ENCODE measurements around the gene SDK1.

SDK1 gene

DNA sequence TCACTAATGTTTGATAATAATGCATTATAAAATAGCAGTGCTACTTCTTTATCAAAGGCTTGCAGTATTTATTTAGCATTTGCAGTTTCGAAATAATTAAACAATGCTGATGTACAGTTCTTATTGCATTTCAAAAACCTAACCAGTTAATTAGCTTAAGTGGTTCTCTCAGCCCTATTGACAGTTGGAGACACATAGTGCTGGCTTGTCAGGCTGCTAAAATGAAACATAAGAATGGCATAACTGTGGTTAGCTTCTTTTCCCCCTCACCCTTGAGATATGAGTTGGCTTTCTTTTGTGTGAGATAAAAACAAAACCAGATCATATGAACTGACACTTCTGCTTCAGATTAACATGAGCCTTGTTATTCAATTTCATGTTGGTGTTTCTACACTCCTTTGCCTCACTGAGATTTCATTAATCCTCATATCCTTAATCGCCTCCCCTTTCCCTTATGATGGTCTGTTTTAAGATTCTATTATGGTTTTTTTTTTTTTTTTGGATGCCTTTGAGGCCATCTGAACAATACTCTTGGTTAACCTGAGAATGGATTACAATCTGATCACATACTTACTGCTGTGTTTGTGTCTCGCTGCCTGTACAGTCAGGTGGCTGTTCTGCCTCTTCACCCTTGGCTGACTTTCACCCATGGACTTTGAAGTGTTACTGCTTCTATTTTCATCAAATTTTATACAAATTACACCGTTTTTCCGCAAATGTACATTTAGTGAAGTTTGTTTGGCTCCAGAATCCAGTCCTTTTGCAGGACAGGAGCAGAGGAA is 108.0 kb downstream of the SDK1 start:
- no peak for DNase-seq (ENCODE audit: low spot score)

DNA sequence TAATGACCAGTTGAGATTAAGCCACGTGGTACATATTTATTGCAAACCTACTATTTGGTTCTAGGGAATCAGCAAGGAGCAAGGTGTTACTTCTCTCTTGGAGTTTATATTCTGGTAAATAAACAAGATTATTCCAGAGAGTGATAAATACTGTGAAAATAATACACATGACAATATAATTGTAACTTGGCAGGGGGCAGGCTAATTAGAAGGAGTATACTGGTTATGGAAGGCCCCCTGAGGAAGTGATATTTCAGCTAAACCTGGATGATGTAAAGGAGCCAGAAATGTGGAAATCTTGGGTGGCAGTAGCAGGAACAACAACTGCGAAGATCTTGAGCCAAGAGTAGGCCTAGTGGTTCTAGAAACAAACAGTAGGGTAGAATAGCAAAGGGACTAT is 111.8 kb downstream of the SDK1 start:
- no peak for DNase-seq (ENCODE audit: low spot score)

DNA sequence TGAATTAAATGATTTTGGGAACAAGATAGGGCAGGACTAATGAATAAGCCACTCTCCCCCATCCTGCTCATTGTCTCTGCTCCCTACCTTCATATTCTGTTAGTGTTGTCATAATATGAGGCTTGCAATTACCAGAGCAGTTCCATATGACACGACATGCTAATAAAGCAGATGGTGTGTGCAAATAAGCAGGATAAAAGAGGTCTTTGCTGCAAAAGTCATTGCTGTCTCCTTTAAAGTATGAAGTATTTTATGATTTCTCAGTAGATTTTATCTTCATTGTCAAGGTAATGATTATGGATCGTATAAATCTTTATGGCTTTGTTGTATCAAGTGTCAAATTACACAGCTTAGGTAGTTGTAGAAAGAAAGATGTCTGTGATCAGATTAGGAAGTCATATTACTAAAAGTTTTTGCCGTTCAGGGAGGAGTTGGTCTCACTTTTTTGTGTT is 114.8 kb downstream of the SDK1 start:
- no peak for DNase-seq (ENCODE audit: low spot score)

DNA sequence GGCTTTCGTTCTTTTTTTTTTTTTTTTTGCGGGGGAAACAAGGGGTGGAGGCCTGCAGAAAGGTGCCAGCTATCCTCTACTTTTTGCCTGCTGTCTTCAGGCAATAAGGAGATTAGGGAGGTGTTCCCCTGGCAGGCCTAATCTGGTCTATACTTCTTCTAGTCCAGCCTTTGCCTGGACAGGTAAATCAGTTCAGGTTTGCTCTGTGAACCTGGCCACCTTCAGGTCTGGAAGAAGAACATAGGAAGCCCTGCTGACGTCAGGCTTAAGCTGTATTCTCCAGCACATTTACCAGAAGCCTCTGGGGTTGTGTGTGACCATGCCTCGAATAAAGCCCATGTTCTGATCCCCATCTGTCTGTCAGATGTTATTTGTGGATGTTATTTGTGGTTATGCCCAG is 115.4 kb downstream of the SDK1 start:
- DNase-seq (ENCODE audit: low spot score), result no peak

DNA sequence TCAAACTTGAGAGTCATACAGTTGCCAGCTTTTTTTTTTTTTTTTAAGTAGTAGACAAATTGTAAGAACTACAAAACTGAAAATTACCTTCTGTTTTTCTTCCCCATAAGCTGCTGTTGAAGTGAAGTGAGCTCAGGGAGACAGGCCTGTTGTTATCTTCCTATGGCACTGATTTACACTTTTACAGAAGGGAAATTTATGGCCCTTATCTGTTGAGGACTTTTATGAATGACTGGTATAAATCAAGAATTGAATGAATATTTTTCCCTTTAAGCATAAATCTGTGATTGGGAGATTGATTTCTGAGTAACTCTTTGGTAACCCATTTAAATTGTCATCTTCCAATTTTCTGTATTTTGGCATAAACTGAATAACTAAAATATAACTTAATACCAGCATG is 124.0 kb downstream of the SDK1 start:
- no peak for DNase-seq (ENCODE audit: low spot score)

DNA sequence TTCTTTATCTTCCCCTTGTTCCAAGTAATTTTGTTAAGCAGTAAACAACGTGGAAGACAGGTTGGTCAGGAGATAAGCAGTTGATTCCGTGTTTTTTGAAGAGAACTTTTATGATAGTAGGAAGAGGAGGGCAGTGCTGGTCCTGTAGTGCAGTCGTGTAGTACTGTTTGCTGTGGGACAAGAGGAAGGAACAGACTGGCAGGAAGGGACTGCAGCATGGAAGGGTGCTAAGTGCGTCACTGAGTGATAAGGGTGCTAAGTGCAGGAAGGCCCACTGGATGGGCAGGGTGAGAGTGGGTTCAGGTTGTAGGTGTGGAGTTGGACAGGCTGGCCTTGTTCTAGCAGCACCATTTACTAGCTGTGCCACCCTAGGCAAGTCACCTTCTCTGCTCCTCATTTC is 125.0 kb downstream of the SDK1 start:
- DNase-seq (ENCODE audit: low spot score), result no peak

DNA sequence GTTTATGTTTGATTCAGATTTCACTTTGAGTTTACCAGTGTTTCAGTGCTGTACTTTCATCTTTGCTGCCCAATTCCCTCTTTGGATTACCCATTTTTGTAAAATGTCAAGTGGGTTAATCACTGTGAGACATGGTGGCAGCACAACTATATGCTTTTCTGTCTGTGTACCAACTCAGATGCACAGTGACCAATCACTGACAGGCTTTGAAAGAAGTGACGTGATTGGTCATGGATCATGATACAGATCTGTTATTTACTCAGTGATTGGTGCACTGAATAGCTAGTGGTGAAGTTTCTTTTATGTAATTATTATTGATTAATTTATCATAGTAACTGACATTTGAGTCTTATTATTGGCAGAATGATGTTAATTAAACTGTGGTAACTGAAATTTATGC is 126.9 kb downstream of the SDK1 start:
- no peak for DNase-seq (ENCODE audit: low spot score)

DNA sequence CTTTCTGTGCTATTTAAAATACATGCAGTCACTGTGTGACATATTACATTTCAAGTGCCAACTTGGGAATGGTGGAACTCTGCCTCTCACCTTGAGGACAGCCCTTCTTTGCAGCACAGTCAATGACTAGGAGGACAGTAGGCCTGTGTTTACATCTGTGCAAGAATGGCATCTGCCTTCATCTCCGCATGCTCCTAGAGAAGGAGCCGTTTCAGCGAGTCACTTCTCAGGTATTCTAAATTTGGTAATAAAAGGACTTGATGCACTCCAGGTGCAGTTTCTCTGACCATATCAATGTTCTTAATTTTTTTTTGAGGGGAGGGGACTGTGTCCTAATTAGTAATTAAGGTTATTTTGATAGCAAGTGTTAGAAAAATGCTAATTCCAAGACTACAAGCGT is 128.9 kb downstream of the SDK1 start:
- no peak for DNase-seq (ENCODE audit: low spot score)

DNA sequence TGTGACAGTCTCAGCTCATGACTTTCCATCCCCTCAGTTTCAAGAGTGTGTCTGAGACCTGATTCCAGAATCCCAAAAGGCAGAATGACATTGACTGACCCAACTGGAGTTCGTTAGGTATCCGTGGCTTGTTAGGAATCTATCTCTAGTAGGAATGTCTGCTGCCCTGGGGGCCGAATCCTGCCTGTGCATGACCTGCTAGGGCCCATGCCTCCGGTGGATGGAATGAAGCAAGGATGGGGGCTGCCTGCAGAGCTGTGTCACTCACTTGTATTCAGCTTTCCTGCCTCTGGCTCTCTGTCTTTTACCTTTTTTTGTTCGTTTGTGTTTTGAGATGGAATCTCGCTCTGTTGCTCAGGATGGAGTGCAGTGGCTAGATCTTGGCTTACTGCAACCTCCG is 129.5 kb downstream of the SDK1 start:
- no peak for DNase-seq (ENCODE audit: low spot score)

DNA sequence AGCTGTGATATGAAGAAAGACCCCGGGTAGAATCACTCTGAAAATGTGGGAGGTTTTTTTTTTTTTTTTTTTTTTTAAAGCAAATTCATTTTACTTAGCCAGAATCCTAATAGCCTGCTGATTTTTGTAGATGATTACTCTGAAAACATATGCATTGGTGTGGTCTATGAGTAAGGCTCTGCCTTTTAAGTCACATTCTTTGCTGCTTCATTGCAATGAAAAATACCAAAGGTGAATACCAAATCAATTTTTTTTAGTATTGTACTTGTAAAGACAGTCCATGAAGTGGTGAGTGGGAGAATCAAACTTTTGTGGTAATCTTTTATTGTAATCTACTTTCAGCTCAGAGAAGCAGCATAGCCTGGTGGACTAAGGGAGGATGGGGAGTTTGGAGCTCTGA is 130.3 kb downstream of the SDK1 start:
- no peak for DNase-seq (ENCODE audit: low spot score)

DNA sequence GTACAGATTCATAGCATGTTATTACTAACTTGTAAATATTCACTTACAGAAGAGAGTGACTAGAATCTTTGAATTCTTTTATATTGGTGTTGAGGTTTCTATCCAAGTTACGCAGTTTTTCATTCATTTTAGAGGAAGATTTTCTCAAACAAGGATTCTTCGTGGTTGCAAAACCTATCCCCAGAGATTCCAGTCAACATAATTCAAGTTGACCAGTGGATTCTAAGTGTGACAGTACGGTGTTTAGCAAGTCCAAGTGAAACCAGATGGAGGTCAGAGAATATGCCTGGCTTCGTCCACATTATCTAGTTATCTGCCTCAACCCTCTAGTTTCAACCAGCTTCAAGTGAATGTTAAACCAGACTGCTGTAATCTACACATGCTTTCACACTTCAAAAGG is 131.9 kb downstream of the SDK1 start:
- DNase-seq (ENCODE audit: low spot score), result no peak

DNA sequence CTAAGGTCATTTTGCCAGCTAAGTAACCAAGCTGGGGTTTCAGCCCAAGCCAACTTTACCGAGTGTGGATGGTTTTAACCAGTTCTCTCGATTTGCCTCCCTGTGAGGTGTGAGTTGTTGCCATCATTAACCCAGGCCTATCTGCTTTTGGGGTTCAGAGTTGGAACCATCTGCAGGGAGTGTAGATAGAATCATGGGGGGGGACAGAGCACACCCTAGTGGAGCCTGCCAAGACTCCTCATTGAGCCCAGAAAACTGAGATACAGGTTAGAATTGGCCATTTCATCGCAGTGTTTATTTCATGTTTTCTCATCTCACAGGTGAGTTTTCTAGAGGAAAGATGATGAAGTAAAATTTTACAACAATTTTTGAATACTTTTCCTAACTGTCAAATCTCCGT is 133.6 kb downstream of the SDK1 start:
- DNase-seq (ENCODE audit: low spot score), result no peak

DNA sequence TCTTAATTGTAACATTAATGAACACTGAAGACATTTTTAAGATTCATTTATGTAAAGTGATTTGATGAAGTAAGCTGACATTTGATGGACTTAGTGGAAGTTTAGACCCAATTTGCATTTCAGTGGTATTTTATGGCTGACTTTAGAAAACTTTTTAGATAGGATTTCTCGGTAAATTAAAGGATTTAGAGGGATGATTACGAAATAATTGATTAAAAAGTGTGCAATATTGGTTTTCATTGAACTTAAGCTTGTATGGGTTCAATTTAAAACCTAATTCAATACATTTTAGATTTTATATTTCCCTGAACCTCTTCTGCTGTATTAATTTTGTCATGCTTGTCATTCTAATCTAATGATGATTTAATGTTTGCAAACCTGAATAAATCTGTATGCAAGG is 135.1 kb downstream of the SDK1 start:
- no peak for DNase-seq (ENCODE audit: low spot score)

DNA sequence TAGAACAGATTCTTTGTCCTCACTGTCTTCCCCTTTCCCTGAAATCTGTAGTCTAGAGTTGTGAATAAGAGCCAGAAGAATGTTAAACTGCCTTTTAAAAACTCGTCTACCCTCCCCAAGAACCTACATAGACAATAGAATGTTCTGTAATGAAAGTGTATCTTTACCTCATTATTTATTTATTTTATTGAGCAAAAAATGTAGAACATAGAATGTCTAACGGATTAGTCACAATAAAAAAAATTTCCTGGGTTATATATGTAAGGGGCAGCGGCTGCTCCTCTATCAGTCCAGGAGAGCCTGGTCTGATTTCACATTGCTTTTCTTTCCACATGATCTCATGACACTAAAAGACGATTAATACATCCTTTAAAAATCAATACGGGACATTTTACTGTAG is 135.7 kb downstream of the SDK1 start:
- DNase-seq (ENCODE audit: low spot score), result no peak

DNA sequence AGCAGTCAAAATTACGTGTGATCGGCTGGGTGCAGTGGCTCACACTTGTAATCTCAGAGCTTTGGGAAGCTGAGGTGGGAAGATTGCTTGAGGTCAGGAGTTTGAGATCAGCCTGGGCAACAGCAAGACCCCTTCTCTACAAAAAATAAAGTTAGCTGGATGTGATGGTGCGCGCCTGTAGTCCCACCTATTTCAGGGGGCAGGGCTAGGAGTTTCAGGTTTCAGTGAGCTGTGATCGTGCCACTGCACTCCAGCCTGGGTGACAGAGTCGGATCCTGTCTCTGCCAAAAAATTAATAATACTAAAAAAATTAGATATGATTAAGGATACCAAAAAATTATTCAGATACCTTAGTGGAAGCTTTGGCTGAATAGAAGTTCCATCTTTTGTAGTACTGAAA is 136.4 kb downstream of the SDK1 start:
- no peak for DNase-seq (ENCODE audit: low spot score)

DNA sequence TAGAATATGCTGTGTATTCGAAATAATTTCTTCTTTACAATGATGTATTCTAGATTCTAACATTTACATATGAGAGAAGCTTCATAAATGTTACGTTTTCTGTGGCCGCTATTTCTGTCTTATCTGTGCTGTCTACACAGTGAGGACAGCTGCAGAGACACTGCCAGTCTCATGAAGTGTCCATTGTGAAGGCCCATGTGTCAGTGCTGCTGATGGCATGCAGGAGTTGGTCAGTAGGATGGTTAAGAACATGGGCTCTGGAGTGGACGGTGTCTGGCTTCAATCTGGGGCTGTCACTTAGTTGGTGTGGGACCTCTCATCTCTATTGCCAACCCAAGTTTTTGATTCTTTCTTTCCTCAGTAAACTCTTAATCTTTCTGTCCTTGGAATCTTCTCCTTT is 137.3 kb downstream of the SDK1 start:
- DNase-seq (ENCODE audit: low spot score), result no peak

DNA sequence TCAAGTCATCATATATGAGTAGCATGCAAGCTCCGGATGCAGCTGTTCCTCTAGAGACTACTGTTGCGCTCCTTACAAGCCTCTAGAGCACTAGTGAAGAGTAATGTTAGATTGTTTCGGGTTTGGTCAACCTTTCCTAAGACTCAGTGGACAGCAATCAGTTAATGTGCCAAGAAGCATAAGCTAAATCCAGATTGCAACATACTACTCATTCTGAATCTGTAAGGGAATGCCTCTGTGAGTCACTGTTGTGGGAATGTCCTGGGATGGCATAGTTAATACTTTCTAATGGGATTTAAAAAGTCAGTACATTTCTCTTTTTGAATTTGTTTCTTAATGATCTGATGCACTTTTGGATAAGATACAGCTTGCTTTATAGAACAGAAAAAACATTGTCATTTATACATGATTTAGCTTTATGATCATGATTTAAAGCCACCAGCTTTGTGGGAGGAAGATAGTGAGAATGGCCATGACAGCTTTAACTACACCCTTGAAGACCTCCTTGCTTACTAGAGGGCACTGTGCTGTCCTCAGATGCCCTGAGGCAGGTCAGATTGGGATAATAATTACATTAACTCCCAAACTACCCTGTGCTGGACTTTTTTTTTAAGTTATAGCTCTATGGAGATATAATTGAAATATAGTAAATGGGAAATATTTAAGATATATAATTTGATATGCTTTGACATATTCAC is 138.4 kb downstream of the SDK1 start:
- no peak for DNase-seq (ENCODE audit: low spot score)

DNA sequence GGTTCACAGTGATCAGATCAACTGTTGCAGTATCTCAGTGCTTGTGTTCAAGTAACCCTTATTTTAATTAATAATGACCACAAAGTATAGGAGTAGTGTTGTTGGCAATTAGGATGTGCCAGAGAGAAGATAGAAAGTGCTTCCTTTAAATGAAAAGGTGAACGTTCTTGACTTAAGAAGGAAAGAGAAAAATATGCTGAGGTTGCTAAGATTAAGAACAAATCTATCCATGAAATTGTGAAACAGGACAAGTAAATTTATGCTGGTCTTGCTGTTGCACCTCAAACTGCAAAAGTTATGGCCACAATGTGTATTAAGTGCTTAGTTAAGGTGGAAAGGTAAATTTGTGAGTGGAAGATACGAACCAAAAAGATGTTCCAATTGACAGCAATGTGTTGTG is 139.5 kb downstream of the SDK1 start:
- DNase-seq (ENCODE audit: low spot score), result no peak

DNA sequence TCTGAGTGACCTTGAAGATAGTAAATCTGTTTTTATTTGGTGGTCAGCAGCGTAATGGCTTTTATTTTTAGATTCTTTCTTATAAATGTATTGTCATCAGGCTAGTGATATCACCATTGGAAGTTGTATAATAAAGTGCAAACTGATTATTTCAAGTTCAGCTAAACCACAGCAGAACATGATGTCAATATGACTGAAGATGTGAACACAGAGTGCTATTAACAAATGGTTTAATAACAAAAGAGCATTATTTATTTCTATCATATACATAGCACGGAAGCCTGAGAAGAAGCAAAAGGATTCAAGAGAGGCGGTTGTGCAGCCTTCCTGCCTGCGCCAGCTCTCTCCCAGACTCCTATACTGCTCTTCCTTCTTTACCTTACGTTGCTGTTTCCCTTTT is 142.7 kb downstream of the SDK1 start:
- DNase-seq (ENCODE audit: low spot score), result no peak

DNA sequence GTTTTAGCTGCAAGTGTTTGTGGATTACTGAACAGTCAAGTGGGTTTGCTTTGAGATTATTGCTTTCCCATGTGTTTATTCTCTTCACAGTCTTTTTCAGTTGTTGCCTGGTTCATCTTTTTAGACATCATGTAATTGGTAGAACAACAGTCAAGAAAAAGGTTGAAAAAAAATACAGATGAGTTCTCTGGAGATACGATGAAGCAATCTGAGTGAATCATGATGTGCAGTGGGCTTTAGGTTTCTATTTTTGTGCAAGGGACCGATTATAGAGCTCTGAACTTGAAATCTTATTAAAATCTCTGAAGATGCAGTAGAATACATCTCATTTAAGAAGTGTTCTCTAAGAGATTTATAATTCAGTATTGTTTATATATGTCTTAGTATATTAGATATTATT is 145.7 kb downstream of the SDK1 start:
- no peak for DNase-seq (ENCODE audit: low spot score)

DNA sequence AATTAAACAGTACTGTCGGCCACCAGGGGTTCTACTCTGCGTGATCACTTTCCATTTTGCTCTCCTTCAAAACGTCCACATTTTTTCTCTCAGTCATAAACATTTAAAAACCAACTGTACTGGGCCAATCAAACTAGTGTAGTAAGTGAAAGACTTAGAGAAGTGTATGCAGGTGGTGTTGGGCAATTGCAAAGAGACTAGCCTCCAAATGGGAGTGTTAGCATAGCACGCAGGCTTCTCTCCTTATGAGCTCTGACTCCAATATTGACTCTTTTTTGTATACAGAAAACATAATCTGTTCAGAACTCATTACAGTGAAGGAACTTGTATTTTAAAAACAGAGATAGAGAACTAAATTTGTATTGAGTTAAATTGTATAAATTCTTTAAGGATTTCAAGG is 150.6 kb downstream of the SDK1 start:
- DNase-seq (ENCODE audit: low spot score), result no peak

DNA sequence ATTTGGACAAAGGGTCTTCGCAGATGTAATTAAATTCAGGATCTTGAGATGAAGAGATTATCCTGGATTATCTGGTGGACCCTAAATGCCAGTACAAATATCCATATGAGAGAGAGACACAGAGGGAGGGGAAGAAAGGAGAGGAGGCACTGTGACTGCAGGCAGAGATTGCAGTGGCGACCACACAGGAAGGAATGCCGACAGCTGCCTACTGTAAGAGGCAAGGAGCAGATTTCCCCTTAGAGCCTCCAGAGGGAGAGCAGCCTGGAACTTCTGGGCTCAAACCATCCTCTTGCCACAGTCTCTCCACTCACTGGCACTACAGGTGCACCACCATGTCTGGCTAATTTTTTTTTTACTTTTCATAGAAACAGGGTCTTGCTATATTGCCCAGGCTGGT is 152.3 kb downstream of the SDK1 start:
- no peak for DNase-seq (ENCODE audit: low spot score)

DNA sequence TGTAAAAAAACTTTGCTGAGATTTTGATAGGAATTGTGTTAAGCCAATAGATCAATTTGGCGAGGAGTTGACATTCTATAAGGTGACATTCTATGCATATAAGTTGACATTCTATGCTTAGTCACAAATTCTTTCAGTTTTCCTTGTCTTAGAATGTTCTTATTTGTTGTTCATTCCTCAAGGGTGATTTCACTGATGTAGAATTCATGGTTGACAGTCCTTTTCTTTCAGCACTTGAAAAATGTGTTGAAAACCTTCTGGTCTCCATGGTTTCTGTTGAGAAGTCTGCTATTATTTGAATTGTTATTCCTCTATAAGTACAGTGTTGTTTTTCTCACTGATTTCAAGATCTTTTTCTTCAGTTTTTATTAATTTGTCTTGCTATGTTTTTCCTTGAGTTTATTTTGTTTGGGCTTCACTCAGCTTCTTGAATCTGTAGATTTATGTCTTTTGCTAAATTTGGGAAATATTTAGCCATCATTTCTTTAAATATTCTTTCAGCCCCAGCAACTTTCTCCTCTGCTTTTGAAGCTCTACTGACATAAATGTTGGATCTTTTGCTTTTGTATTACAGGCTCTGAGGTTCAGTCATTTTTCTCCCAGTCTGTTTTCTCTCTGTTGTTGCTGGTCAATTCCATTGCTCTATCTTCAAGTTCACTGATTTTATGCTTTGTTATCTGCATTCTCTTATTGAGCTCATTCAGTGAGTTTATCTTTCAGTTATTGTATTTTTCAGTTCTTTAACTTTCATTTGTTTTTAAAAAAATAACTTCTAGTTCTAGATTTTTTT is 154.9 kb downstream of the SDK1 start:
- DNase-seq (ENCODE audit: low spot score), result no peak

All from hematopoietic multipotent progenitor cell treated with erythropoietin and hydrocortisone succinate and interleukin-3 and kit ligand, for 15 days (in vitro differentiated cells).